Measurements from ENCODE around the gene COL8A2.

COL8A2 gene

DNA sequence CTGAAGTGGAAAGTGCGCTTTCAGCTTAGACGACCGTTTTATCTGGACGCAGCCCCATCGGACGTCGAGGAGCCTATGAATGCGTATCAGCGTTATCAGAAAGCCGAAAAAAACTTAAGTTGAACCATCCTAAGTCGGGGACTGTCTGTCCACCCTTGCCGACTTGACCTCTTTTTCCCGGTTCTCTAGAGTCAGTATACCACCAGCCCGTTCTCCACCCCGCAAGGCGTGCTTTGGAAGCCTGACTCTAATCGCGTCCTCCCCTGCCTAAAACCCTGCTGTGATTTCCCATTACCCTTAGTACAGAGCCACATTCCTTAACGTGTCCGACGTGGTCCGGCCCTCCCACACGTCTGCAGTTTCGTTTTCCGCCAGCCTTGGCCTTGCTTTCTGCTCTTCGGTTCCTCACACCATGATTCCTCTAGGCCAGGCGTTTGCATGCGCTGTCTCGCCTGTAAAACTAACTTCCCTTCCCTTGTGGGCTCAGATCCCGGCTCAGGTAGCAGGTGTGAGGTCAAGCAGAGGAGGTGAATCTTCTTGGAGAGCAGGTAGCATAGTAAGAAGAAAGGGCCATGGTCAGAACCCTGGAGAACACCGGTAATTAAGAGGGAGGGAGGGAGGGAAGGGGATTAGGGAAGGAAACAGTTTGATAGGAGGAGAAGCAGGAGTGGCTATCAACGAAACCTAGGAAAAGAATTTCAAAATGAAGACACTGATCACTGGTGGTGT lies 35.5 kb downstream of the COL8A2 start:
- DNase-seq (ENCODE audit: low spot score), result no peak

DNA sequence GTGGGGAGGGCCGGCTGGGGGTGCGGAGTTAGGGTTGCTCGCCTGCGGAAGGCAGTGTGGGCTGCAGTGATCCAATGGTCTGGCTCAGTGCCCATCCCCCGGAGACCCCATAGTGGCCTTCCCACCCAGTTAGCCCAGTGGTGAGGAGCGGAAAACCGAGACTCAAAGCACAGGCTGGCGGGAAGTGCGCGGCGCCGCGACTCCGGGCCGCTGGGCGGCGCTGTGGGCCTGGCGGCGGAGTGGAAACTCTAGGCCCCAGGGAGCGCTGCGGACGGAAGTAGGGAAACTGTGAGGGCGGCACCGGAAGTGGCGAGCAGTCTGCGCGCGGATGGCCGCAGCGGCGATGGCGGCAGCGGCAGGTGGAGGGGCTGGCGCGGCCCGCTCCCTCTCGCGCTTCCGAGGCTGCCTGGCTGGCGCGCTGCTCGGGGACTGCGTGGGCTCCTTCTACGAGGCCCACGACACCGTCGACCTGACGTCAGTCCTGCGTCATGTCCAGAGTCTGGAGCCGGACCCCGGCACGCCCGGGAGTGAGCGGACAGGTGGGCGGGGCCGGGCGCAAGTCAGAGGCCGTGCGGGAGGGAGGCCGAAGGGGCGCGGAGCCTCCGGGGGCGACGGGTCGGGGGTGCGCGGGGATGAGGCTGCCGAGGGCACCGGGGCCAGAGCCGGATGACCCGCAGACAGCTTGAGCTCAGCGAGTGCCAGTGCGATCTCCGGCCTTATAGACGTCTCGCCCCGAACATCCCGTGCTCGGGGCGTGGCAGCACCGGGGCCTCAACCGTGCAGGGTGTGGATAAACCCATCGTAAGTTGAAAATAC lies 36.2 kb downstream of the COL8A2 start, which contains the start of gene ADPRS:
TSS of gene ADPRS (plus strand) at position 316 of the 816 bp plus-strand sequence. CDS start at position 329, 13 bp downstream.
- peak; percentile 95 for DNase-seq (ENCODE audit: low spot score)

DNA sequence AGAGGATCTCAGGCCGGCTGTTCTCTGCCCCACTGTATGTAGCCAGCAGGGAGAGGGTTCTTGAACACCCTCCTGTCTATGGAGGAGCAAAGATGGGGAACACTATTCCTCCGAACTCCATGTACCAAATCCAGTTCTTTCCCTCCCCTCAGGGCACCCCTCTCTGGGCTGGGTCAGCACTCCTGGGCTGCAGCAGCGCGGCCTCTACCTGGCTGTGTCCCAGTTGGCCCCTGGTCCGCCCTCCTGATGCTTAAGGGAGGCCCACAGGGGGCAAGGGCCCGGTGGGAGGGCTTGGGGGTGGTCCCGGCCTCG lies 36.8 kb downstream of the COL8A2 start:
- no peak for DNase-seq (ENCODE audit: low spot score)

DNA sequence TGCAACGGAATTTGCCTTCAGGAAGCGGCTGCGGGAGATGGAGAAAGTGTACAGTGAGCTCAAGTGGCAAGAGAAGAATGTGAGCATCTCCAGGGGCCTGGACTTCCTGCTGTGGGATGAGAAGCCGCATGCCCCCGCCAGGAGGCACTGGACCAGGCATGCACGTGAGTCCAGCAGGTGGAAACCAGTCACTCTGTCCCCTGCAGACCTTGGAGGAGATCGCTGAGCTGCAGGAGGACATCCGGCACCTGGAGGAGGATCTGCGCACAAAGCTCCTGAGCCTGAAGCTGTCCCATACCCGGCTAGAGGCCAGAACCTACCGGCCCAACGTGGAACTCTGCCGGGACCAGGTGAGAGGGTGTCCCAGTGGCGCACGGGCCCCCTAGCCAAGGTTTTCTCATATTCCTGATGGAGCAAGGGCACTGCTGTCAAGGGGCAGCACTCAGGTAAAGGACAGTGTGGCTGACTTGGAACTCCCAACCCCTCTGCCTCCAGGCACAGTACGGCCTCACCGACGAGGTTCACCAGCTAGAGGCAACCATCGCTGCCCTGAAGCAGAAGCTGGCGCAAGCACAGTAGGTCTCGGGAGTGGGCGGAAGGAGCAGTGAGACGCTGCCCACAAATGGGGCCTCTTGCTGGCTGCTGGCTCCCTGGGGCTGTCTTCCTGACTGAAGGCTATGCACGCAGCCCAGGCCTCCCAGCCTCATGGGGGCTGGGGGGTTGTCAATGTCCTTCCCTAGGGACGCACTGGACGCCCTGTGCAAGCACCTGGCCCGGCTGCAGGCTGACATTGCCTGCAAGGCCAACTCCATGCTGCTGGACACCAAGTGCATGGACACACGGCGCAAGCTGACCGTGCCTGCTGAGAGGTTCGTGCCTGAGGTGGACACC lies 37.5 kb downstream of the COL8A2 start:
- no peak for DNase-seq (ENCODE audit: low spot score)

DNA sequence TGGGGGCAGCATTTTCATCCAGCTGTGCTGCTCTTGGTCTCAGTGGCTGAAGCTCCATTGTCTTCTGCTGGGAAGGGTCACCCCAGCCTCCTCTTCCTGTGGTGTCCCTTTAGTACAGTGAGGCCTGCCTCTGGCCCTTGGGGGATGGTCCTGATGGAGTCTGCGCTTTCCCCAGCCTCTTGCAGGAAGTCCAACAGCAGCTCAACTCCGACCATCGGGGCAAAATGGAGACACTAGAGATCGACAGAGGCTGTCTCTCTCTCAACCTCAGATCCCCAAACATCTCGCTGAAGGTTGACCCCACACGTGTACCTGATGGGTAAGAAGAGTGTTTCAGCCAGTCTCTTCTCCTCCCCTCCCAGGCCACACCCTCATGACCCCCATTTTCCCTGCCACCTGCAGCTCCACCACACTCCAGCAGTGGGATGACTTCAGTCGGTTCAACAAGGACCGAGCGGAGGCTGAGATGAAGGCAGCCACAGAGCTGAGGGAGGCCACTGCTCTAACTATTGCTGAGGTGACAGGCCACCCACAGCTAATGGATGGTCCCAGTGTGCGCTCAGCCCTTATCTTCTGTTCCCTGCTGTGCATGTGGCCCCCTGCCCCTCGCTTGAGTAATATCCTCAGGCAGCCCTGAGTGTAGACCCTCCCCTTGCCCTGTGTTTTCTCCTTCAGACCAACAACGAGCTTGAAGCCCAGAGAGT lies 38.3 kb downstream of the COL8A2 start:
- DNase-seq (ENCODE audit: low spot score), result no peak

DNA sequence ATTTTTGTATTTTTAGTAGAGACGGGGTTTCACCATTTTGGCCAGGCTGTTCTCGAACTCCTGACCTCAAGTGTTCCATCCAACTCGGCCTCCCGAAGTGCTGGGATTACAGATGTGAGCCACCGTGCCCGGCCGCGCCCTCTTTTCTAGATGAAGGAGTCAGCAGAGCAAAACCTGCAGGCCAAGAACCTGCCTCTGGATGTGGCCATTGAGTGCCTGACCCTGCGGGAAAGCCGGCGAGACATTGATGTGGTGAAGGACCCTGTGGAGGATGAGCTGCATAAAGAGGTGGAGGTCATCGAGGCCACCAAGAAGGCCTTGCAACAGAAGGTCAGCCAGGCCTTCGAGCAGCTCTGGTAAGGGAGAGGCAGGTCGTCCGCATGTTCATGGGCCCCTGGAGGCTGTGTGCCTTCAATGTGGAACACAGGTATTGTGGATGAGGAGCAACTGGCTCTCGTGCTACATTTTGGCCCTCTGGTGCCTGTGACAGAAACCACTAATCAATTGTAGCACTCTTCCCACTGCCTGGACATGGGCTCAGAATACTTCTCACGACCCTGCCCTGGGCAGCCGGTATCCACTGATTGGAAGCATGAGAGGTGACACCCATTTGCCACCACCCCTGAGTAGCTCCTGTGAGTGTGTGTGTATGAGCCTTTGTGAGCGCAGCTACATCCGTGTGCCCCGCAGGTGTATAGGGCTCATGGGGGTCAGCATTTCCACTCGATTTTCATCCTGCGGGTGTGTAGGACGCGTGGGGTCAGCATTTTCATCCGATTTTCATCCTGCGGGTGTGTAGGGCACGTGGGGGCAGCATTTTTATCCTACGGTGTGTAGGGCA lies 39.1 kb downstream of the COL8A2 start:
- no peak for DNase-seq (ENCODE audit: low spot score)

DNA sequence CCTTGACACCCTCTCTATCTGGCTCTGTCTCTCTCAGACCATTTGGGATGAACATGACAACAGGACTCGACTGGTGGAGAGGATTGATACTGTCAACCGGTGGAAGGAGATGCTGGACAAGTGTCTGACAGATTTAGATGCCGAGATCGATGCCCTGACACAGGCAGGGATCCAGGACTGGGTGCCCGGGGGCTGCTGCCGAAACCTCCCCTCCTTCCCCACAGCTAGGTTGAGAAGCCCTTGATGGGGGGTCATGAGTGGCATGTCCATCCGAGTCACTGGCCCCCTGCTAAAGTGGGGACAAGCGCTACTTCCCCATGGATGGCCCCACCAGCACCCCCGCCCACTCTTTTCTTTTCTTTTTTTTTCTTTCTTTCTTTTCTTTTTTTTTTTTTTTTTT lies 39.9 kb downstream of the COL8A2 start:
- no peak for DNase-seq (ENCODE audit: low spot score)

DNA sequence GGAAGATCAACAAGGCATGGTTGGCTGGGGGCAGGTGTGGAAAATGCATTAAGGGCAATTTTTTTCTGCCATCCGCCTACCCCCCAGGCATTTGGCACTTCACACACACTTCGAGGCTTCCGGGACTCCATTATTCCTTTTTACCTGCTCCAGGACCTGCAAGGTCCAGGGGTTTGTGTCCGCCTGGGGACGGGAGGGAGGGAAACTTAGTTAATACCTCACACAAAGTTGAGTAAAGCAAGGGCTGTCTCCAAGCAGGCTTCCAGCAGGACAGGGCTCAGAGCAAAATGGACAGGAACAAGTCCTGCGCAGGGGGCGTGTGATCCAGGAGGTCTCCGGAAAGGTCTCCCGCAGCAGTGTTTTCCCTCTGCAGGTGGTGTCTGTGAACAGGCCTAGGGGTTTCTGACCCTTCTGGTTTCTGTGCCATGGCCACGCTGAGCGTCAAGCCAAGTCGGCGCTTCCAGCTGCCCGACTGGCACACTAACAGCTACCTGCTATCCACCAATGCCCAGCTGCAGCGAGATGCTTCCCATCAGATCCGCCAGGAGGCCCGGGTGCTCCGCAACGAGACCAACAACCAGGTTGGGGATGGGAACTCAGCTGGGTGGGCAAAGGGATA lies 40.4 kb downstream of the COL8A2 start:
- DNase-seq (ENCODE audit: low spot score), result no peak

DNA sequence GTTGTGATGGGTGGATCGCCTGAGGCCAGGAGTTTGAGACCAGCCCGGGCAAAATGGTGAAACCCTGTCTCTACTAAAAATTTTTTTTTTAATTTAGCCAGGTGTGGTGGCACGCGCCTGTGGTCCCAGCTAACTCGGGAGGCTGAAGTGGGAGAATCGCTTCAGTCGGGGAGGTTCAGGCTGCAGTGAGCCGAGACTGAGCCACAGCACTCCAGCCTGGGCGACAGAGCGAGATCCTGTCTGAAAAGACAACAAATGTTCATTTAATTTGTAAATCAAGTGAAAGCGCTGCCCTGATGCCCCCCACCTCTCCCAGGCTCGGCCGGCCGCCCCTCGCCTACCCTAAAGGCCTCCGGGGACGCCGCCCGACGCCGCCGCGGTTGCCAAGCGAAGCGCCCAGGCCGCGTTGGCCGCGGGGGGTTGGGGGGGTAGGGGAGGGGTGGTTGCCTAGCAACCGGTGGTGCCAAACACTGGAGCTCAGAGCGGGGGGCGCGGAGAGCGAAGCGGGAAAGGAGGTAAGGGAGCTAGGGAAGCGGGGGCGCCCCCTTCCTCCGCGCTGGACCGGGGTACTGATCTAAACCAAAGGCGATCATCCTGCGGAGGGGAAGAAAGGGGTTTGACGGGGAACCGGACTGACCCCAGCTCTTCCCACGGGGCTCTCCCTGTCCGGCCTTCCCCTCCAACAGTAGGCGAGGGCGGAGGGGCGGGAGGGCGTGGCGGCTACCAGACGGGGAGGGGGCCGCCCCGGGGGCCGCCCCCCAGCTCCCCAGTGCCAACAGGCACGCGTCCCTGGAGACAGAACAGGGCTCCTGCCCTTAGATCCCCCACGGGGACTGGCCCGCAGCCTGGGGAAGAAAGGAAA lies 41.2 kb downstream of the COL8A2 start, which contains the start of gene TEKT2:
TSS of gene TEKT2 (plus strand) at position 460 of the 862 bp plus-strand sequence. CDS start 828 bp downstream, outside the sequence.
- peak; percentile 87 for DNase-seq (ENCODE audit: low spot score)

DNA sequence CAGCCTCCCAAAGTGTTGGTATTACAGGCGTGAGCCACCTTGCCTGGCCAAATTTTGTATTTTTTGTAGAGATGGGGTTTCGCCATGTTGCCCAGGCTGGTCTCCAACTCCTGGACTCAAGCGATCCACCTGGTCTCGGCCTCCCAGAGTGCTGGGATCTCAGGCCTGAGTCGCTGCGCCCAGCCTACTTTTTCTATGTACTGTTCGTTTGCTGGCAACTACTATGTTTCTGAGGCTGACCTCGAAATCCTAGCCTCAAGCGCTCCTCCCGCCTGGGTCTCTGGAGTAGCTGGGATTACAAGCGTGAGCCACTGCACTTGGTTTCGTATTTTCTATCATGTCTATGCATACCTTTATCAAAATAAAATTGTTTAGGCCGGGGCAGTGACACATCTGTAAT lies 41.8 kb downstream of the COL8A2 start:
- DNase-seq (ENCODE audit: low spot score), result no peak

DNA sequence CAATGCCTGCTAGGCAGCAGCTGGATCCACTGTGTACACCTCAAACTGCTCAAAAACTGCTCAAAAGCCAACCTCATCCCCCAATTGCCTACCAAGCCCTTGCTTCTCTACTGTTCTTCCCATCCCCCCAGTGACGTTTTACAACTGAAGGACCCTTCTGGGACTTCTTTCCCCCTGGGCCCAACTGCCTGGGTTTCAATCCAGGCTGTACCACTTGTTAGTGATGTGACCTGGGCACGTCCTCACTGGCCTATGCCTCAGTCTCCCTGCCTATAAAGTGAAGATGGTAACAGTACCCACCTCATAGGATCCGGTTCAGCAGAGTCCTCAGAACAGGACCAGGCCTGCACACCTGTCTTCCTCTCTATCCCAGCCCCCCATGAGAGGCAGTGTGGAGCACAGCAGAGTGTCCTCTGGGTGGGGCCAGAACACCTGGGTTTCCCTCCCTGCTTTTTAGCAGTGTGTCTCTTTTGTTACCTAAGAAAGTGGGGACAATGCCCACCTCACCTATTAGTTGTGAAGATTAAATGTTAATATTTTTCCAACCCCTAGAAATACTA lies 43.0 kb downstream of the COL8A2 start:
- DNase-seq (ENCODE audit: low spot score), result no peak

DNA sequence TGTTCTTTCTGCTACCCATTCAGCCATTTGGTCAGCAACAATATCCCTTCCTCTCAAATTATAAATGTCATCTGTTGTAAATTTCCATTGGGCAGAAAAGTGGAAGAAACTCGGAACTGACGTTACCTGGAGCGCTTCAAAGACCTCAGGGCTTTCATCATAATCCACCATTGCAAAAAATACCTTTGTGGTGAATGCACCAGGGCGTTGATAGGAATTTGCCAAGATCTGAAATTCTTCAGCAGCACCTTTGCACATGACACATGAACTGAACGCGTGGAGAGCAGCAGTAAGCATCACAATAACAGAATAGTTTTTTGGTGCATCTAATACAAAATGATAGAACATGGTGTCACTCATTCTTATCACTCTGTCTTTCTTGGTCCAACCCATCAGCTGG lies 44.2 kb downstream of the COL8A2 start:
- no peak for DNase-seq (ENCODE audit: low spot score)

DNA sequence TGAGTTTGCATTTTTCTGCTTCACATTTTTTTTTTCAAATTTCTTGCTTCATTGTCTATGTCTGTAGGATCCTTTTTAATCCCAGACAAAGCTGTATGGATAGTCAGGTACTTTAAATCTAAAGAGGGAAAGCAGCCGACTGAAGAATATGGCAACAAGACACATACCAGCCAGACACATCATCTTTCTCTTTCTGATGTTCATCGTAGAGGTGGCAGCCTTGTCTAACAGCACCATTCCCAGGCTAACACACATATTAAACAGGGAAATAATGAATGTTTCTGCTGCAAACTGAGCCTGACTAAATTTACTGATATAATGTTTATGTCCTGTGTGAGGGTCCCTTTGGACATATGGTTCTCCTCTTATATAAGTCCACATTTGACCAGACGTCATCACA lies 44.8 kb downstream of the COL8A2 start:
- no peak for DNase-seq (ENCODE audit: low spot score)

DNA sequence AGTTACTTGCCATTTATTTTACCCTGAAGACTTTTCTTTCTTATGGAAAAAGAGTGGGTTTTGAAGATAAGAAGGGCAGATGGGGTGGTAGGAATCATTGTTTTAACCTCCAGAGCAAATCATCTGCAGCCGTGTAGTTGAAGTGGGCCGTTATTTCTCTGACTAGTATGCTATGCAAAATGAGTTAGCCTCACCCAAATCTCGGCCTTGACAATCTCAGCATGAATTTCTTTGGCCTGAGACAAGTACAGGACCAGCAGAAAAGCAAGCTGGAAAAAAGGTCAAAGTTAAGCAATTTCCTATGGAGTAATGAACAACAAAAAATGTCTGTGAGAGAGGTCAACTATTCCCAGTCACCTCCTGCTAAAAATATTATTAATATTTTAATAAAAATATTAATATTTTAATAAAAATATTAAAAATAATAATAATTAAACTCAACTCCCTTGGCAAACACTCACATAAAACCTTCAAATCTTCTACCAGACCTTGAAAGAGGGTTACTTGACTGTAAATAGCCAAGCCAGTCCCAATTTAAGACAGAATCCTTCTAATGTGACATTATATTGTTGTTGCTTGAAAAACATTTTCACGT lies 47.9 kb downstream of the COL8A2 start:
- no peak for DNase-seq (ENCODE audit: low spot score)

DNA sequence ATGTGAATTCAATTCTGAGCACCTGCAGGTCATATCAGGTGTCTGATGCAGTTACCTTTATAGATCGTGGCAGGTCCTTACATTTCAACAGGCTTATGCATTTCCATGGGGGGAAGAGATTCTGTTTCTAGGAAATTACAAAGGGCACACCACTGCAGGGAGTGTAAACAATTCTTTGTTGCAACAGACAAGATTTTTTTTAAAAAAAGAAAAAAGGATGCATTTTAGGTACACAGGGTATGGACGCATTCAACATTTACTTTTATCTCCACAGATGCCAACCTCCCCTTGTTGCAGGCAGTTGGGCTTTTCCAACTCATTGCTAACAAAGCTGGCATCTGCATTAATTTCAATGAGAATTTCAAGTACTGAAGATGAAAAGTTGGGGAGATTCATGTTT lies 54.7 kb downstream of the COL8A2 start:
- no peak for DNase-seq (ENCODE audit: low spot score)

DNA sequence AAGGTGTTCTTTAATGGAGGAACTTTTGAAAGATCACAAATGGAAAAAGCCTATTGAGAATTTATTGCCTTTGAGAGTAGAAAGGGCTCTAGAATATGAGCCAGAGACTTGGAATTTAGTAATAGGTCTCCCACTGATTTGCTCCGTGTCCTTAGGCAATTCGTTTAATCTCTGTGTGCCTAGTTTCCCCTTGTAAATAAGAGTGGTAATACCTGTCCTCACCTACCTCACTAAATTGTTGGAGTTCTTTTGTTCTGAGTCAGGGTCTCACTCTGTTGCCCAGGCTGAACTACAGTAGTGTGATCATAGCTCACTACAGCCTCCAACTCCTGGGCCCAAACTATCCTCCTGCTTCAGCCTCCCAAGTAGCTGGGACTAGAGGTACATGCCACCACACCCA lies 56.2 kb downstream of the COL8A2 start:
- DNase-seq (ENCODE audit: low spot score), result no peak

DNA sequence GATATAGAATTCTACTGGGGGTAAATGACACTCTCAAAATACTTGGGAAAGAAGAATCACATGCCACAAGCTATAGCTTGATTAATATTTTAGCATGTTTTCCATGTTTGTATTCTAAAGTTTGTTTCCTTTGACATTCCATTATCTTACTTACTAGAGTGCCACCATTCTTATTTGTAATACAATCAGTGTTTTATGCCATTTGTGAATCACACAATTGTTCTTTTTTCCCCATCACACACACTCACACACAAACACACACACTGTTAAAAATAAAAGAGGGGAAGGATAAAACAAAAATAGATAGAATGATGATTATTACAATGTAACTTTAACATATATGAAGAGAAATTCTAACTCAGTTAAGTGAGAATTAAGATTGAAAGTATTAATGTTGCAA lies 57.2 kb downstream of the COL8A2 start:
- DNase-seq (ENCODE audit: low spot score), result no peak

DNA sequence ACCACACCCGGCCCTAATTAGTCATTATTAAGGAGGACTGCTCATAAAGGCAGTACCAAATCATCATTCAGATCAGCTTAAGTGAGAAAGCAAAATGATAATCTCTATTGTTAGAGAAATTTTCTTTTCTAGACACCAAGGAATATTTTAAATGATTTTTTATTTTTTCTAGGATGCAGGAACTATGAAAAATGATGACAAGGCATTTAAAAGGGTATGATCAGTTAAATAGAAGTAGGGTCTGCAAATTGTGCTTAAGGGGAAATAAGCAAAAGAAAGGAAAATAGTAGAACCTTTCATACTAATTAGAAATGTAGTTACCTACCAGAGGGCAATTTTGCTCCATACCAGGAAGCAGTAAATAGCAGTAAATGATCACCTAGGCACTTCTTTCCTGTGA lies 62.7 kb downstream of the COL8A2 start:
- no peak for DNase-seq (ENCODE audit: low spot score)

DNA sequence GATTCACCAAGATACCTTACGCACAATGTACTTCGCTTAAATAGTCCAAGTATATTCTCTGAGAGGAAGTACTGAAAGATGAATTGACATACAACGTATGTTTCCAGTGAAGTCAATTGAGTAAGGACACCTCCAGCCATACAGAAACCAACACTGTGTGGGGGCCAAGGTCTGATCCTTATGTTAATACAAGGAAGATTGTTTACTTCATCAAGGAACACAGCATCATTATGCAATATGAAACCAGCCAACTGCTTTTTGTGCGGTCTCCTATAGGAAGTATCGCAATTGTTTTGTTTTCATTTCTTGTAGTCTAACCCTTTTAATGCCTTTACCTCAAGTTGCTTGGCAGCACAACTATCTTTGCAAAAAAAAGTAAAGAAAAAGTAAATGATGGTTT lies 69.3 kb downstream of the COL8A2 start:
- no peak for DNase-seq (ENCODE audit: low spot score)
